ENCODE results near the gene MAPKAP1.

DNA sequence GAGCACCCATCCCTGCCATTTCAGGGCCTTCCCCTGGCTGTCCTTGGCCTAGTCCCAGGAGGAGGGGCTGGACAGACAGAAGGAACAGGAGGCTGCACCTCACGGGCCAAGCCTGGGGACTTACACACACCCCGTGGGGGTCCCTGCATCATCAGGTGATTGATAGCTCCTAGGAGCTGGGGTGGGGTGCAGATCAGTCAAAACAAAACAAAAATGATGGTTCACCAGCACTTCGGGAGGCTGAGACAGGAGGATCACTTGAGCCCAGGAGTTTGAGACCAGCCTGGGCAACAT is 276.0 kb downstream of the MAPKAP1 start:
- TF ChIP-seq CTCF (IDR thresholded peaks at IDR 0.05; ENCODE audit: borderline replicate concordance, extremely low read depth, low read length, poor library complexity, severe bottlenecking) (no peak), EZH2 (IDR thresholded peaks at IDR 0.05; ENCODE audit: borderline replicate concordance, low read depth, low read length, severe bottlenecking) (no peak)

Data from DND-41 (cell line).